Measurements from ENCODE around the gene RETN. TPM values are rescaled to one million over a fixed set of nuclear protein-coding genes. Genes with fewer than 3 reads are reported as not detected.

The RETN gene
- total and polyA plus RNA-seq, 2 donors from 2014 or later = 1.1 TPM; not detected in 1

DNA sequence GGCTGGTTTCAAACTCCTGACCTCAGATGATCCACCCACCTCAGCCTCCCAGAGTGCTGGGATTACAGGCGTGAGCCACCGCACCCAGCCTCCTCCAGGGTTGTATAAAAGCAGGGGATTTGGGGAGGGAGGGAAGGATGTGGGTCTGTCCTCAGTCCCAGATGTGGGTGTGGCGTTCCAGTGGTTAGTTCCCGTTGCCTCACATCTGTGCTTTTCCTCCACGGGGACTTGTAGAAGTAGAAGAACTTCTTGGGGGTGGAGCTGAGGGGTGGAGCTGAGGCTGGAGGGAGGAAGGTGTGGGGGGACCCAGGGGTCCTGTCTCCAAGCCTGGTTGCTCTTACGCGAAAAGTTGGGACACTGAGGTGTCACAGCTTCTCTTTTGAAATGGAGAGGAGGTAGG, 7.5 kb downstream of the RETN start:
- TF ChIP-seq, protein P1, sequence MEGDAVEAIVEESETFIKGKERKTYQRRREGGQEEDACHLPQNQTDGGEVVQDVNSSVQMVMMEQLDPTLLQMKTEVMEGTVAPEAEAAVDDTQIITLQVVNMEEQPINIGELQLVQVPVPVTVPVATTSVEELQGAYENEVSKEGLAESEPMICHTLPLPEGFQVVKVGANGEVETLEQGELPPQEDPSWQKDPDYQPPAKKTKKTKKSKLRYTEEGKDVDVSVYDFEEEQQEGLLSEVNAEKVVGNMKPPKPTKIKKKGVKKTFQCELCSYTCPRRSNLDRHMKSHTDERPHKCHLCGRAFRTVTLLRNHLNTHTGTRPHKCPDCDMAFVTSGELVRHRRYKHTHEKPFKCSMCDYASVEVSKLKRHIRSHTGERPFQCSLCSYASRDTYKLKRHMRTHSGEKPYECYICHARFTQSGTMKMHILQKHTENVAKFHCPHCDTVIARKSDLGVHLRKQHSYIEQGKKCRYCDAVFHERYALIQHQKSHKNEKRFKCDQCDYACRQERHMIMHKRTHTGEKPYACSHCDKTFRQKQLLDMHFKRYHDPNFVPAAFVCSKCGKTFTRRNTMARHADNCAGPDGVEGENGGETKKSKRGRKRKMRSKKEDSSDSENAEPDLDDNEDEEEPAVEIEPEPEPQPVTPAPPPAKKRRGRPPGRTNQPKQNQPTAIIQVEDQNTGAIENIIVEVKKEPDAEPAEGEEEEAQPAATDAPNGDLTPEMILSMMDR (IDR thresholded peaks at IDR 0.05; ENCODE audit: borderline replicate concordance, extremely low read depth, insufficient read depth) = no peak
- Histone ChIP-seq H3K9ac (ENCODE audit: low read length in 3 of 3) (no peak overlapping the region), H3K27me3 (ENCODE audit: control insufficient read depth, insufficient read depth, low read length) (no peaks in the 10 kb centered on the region), H3K4me1 (ENCODE audit: control insufficient read depth in 2 of 3, insufficient read depth in 2 of 3, low read depth in 1 of 3, low read length in 3 of 3) (peaks cover 0 to 5% (median 0%) of the 10 kb centered on the region in 3 donors), H3K9me3 (ENCODE audit: control insufficient read depth in 2 of 3, insufficient read depth in 1 of 3, low read length in 3 of 3) (peaks cover 0 to 4% (median 0%) of the 10 kb centered on the region in 3 donors), H3K36me3 (ENCODE audit: control insufficient read depth in 2 of 3, insufficient read depth in 3 of 3, low read length in 3 of 3) (no peaks in the 10 kb centered on the region), H3K27ac (ENCODE audit: low read depth in 2 of 2, low read length in 2 of 2) (no peak overlapping the region), H3K4me3 (ENCODE audit: low read length in 3 of 3) (no peak overlapping the region)
- FAIRE-seq (no peak), DNase-seq (no peak)
- intact Hi-C loops (cut with DNase I) = no loop called here

DNA sequence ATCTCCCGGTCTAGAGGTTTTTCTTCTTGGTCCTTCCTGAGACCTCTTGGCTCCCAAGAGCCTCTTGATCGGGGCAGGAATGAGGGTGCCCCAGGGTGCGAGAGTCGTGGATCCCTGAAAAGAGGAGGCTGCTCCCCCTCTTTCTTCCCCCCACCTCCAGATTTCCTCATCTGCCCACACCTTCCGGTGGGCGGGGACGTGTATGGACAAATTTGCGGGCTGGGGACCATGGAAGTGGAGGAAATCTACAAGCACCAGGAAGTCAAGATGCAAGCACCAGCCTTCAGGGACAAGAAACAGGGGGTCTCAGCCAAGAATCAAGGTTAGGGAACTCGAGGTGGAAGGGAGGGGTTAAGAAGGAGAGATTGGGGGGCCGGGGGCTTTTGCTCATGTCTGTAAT, 8.0 kb downstream of the RETN start, which contains the start of gene MCEMP1:
Gene MCEMP1, plus strand, starts transcription at position 237 of the 400 bp plus-strand sequence. Its CDS starts 31 bp downstream, at position 268.
- no peak for DNase-seq

DNA sequence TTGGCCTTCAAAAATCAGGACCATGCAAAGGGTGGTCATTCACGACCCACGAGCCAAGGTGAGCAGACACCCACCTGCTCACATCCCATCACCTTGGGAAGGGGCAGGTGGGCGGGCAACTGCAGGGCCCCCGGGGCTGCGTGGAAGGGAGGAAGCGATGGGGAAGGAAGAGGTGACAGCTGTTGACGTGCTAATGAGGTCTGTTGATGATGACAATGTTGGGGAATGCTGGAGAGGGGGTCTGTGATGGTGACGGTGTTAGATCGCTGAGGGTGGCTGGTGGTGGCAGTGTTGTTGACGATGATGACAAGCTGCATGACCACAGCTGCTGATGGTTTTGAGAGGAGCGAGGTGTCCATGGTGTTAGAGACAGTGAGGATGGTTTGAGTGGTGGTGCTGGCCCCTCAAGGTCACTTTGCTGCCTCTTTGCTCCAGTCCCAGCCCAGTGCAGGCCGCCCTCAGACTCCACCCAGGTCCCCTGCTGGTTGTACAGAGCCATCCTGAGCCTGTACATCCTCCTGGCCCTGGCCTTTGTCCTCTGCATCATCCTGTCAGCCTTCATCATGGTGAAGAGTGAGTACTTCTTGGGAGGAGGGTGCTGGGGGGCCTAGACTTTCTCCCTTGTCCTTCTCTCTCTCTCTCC, 8.9 kb downstream of the RETN start:
- intact Hi-C loops (cut with DNase I) = no loop called here
- TF ChIP-seq, protein P1 (IDR thresholded peaks at IDR 0.05; ENCODE audit: borderline replicate concordance, extremely low read depth, insufficient read depth) = no peak
- no peak overlapping the region for H3K27ac ChIP-seq (ENCODE audit: low read depth in 2 of 2, low read length in 2 of 2)
- H3K4me3 ChIP-seq (ENCODE audit: low read length in 3 of 3) = no peak overlapping the region
- peaks cover 0 to 4% (median 0%) of the 10 kb centered on the region in 3 donors for H3K9me3 ChIP-seq (ENCODE audit: control insufficient read depth in 2 of 3, insufficient read depth in 1 of 3, low read length in 3 of 3)
- no peak for FAIRE-seq
- H3K36me3 ChIP-seq (ENCODE audit: control insufficient read depth in 2 of 3, insufficient read depth in 3 of 3, low read length in 3 of 3) = no peaks in the 10 kb centered on the region
- no peak overlapping the region for H3K9ac ChIP-seq (ENCODE audit: low read length in 3 of 3)
- DNase-seq = no peak
- no peaks in the 10 kb centered on the region for H3K27me3 ChIP-seq (ENCODE audit: control insufficient read depth, insufficient read depth, low read length)
- H3K4me1 ChIP-seq (ENCODE audit: control insufficient read depth in 2 of 3, insufficient read depth in 2 of 3, low read depth in 1 of 3, low read length in 3 of 3) = peaks cover 0 to 8% (median 0%) of the 10 kb centered on the region in 3 donors

More for the DNA sequence above, 8.0 kb downstream of the RETN start, which contains the start of gene MCEMP1:
- Histone ChIP-seq H3K9ac (ENCODE audit: low read length in 3 of 3) (no peak within 1 kb of the TSS), H3K4me1 (ENCODE audit: control insufficient read depth in 2 of 3, insufficient read depth in 2 of 3, low read depth in 1 of 3, low read length in 3 of 3) (peaks cover 0 to 6% (median 0%) of the 10 kb centered on the region in 3 donors), H3K27ac (ENCODE audit: low read depth in 2 of 2, low read length in 2 of 2) (no peak within 1 kb of the TSS), H3K36me3 (ENCODE audit: control insufficient read depth in 2 of 3, insufficient read depth in 3 of 3, low read length in 3 of 3) (no peaks in the 10 kb centered on the region), H3K9me3 (ENCODE audit: control insufficient read depth in 2 of 3, insufficient read depth in 1 of 3, low read length in 3 of 3) (peaks cover 0 to 4% (median 0%) of the 10 kb centered on the region in 3 donors), H3K4me3 (ENCODE audit: low read length in 3 of 3) (no peak within 1 kb of the TSS), H3K27me3 (ENCODE audit: control insufficient read depth, insufficient read depth, low read length) (no peaks in the 10 kb centered on the region)
- TF ChIP-seq, protein P1 (IDR thresholded peaks at IDR 0.05; ENCODE audit: borderline replicate concordance, extremely low read depth, insufficient read depth) = no peak
- no peak for FAIRE-seq
- intact Hi-C loops (cut with DNase I) = no loop called here
